ENCODE data around the gene PTPRD. TPM values are rescaled to one million over a fixed set of nuclear protein-coding genes. Genes with fewer than 3 reads are reported as not detected.

Gene PTPRD
- total and polyA plus RNA-seq, 2 donors (not counting 1 experiment from before 2014, with no cell fraction given): not detected

DNA sequence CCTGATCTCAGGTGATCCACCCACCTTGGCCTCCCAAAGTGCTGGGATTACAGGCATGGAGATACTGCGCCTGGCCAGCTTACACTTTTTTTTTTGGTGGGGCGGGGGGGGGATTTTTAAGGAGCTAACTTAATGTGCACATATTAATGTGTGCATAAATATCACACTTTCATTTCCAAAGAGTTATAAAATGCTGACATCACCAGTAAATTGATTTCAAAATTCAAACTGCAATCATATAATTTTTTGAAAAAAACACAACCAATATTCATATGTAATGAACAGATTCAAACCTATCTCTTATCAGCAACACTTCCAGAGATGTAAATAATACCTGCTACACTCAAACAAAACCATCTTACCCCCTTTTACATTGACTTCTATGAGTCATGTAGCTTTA, 1806.7 kb downstream of the PTPRD start:
- POLR2A ChIA-PET: no interaction called here
- no peaks in the 10 kb centered on the region for H3K27me3 Mint-ChIP-seq
- no peaks in the 10 kb centered on the region for H3K27me3 ChIP-seq (replicated peaks in 1 of 4; ENCODE audit: control extremely low read depth in 1 of 4, control insufficient read depth in 3 of 4, insufficient read depth in 4 of 4, low read length in 3 of 4)
- H3K79me2 ChIP-seq (ENCODE audit: control insufficient read depth, insufficient read depth, low read length): no peaks in the 10 kb centered on the region
- no peak overlapping the region for H3K27ac Mint-ChIP-seq
- H2AFZ ChIP-seq (ENCODE audit: insufficient read depth, low read depth, low read length, poor library complexity, severe bottlenecking): no peak overlapping the region
- no peaks in the 10 kb centered on the region for H3K9me3 ChIP-seq (ENCODE audit: control extremely low read depth in 1 of 3, control insufficient read depth in 2 of 3, insufficient read depth in 1 of 3, low read length in 2 of 3)
- H3K4me2 ChIP-seq (replicated peaks; ENCODE audit: low read depth, low read length, poor library complexity, severe bottlenecking): no peak overlapping the region
- H3K9ac ChIP-seq (ENCODE audit: low read length): no peak overlapping the region
- no peaks in the 10 kb centered on the region for H3K4me1 Mint-ChIP-seq
- H3K4me3 ChIP-seq (ENCODE audit: control extremely low read depth in 1 of 5, extremely low read depth in 1 of 5, insufficient read depth in 1 of 5, low read depth in 2 of 5, low read length in 4 of 5): no peak overlapping the region
- H3K9me3 Mint-ChIP-seq (ENCODE audit: insufficient read depth): no peaks in the 10 kb centered on the region
- no peak overlapping the region for H3K4me3 Mint-ChIP-seq
- CTCF ChIA-PET: interaction anchor here (0.6 kb wide), 1 partner anchor 12 kb away, joined by 3 read pairs; no protein-coding TSS in a partner anchor
- no peaks in the 10 kb centered on the region for H4K20me1 ChIP-seq (ENCODE audit: control insufficient read depth, insufficient read depth, low read length, poor library complexity, severe bottlenecking)
- no peak overlapping the region for H3K27ac ChIP-seq (ENCODE audit: low read length in 2 of 2)
- intact Hi-C loops (cut with micrococcal nuclease): no loop called here
- no peak for DNase-seq
- no CpG with 5 or more reads among the region's 2 CpGs for WGBS (ENCODE audit: insufficient coverage)
- no peaks in the 10 kb centered on the region for H3K4me1 ChIP-seq (ENCODE audit: control insufficient read depth in 2 of 2, insufficient read depth in 2 of 2, low read length in 2 of 2)
- ATAC-seq (ENCODE audit: low read depth): no peak
- no peaks in the 10 kb centered on the region for H3K36me3 ChIP-seq (replicated peaks in 1 of 2; ENCODE audit: control extremely low read depth in 1 of 2, control insufficient read depth in 1 of 2, extremely low read depth in 1 of 2, insufficient read depth in 2 of 2, low read length in 1 of 2)
- TF ChIP-seq, protein P1, sequence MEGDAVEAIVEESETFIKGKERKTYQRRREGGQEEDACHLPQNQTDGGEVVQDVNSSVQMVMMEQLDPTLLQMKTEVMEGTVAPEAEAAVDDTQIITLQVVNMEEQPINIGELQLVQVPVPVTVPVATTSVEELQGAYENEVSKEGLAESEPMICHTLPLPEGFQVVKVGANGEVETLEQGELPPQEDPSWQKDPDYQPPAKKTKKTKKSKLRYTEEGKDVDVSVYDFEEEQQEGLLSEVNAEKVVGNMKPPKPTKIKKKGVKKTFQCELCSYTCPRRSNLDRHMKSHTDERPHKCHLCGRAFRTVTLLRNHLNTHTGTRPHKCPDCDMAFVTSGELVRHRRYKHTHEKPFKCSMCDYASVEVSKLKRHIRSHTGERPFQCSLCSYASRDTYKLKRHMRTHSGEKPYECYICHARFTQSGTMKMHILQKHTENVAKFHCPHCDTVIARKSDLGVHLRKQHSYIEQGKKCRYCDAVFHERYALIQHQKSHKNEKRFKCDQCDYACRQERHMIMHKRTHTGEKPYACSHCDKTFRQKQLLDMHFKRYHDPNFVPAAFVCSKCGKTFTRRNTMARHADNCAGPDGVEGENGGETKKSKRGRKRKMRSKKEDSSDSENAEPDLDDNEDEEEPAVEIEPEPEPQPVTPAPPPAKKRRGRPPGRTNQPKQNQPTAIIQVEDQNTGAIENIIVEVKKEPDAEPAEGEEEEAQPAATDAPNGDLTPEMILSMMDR (IDR thresholded peaks at IDR 0.05): no peak
- no peak for TF ChIP-seq EZH2 (IDR thresholded peaks at IDR 0.05; ENCODE audit: borderline replicate concordance, insufficient read depth, low read depth, low read length, poor library complexity, severe bottlenecking)

- H3K9ac ChIP-seq (ENCODE audit: low read length): no peak overlapping the region
Measured at GRCh38 chr9:8804613-8805012, 1808.2 kb downstream of the PTPRD start.

More at GRCh38 chr9:8804613-8805012, 1808.2 kb downstream of the PTPRD start:
- H3K27me3 ChIP-seq (replicated peaks in 1 of 4; ENCODE audit: control extremely low read depth in 1 of 4, control insufficient read depth in 3 of 4, insufficient read depth in 4 of 4, low read length in 3 of 4): no peaks in the 10 kb centered on the region
- no peaks in the 10 kb centered on the region for H4K20me1 ChIP-seq (ENCODE audit: control insufficient read depth, insufficient read depth, low read length, poor library complexity, severe bottlenecking)
- Mint-ChIP-seq H3K27me3 (no peaks in the 10 kb centered on the region), H3K4me1 (no peaks in the 10 kb centered on the region), H3K27ac (no peak overlapping the region), H3K4me3 (no peak overlapping the region), H3K9me3 (ENCODE audit: insufficient read depth) (no peaks in the 10 kb centered on the region)
- TF ChIP-seq, protein P1 (IDR thresholded peaks at IDR 0.05): no peak
- no peak for TF ChIP-seq EZH2 (IDR thresholded peaks at IDR 0.05; ENCODE audit: borderline replicate concordance, insufficient read depth, low read depth, low read length, poor library complexity, severe bottlenecking)
- no peak overlapping the region for H3K4me3 ChIP-seq (ENCODE audit: control extremely low read depth in 1 of 5, extremely low read depth in 1 of 5, insufficient read depth in 1 of 5, low read depth in 2 of 5, low read length in 4 of 5)
- 90% methylated on average over 2 of the region's 3 CpGs for WGBS (ENCODE audit: insufficient coverage)
- H3K36me3 ChIP-seq (replicated peaks in 1 of 2; ENCODE audit: control extremely low read depth in 1 of 2, control insufficient read depth in 1 of 2, extremely low read depth in 1 of 2, insufficient read depth in 2 of 2, low read length in 1 of 2): no peaks in the 10 kb centered on the region
- H3K9me3 ChIP-seq (ENCODE audit: control extremely low read depth in 1 of 3, control insufficient read depth in 2 of 3, insufficient read depth in 1 of 3, low read length in 2 of 3): no peaks in the 10 kb centered on the region
- ChIA-PET POLR2A (no interaction called here), CTCF (no interaction called here)
- H3K4me1 ChIP-seq (ENCODE audit: control insufficient read depth in 2 of 2, insufficient read depth in 2 of 2, low read length in 2 of 2): no peaks in the 10 kb centered on the region
- no peak overlapping the region for H2AFZ ChIP-seq (ENCODE audit: insufficient read depth, low read depth, low read length, poor library complexity, severe bottlenecking)
- intact Hi-C loops (cut with micrococcal nuclease): no loop called here
- H3K27ac ChIP-seq (ENCODE audit: low read length in 2 of 2): no peak overlapping the region
- ATAC-seq (ENCODE audit: low read depth): no peak
- H3K79me2 ChIP-seq (ENCODE audit: control insufficient read depth, insufficient read depth, low read length): no peaks in the 10 kb centered on the region
- no peak for DNase-seq
- H3K4me2 ChIP-seq (replicated peaks; ENCODE audit: low read depth, low read length, poor library complexity, severe bottlenecking): no peak overlapping the region

Data from B cell (primary cell).